OCI-LY3 (cell line): ENCODE measurements around the gene DOCK1.

ENCODE experiments used
- CTCF ChIP-seq: fragments of 200-600, 300-600 bp; sonication (generic); IDR thresholded peaks from 2 replicates; pipeline ENCODE4 v1.5.1; 2014; ENCODE audit warnings: antibody characterized with exemption, low read length, low read depth
- EZH2phosphoT487 ChIP-seq: fragments of 200-600 bp; shearing (Covaris generic); IDR thresholded peaks from 2 replicates; pipeline ENCODE4 v1.6.1; 2018; ENCODE audit warnings: antibody characterized with exemption, mixed run types, low read depth

- TF ChIP-seq CTCF (no peak), EZH2phosphoT487 (no peak)
These were observed 409.6 kb downstream of the DOCK1 start for GRCh38 chr10:127314797-127315196.
